HG03354 (cell line): ENCODE data around the gene CHD5.

Experiments
- ATAC-seq: cut with Tn5 transposase; IDR thresholded peaks from one replicate; pipeline ENCODE4 v1.9.1; 2021; ENCODE audit warnings: mild to moderate bottlenecking; ENCODE audit not compliant: unreplicated experiment, poor library complexity, severe bottlenecking

The CHD5 gene

GRCh38 chr1:6052543-6053205, 127.4 kb downstream of the CHD5 start:
- no peak for ATAC-seq
